22Rv1 (cell line): ENCODE measurements around the gene WNK1.

Experiments used
- ZFX ChIP-seq: fragments of 450-650 bp; IDR thresholded peaks from 2 replicates; pipeline ENCODE4 v1.6.1; 2017; ENCODE audit warnings: antibody characterized with exemption, borderline replicate concordance
- TF ChIP-seq, protein P1 (sequence below): fragments of 450-650 bp; IDR thresholded peaks from 2 replicates; pipeline ENCODE4 v1.5.1; 2017; ENCODE audit warnings: mild to moderate bottlenecking

DNA sequence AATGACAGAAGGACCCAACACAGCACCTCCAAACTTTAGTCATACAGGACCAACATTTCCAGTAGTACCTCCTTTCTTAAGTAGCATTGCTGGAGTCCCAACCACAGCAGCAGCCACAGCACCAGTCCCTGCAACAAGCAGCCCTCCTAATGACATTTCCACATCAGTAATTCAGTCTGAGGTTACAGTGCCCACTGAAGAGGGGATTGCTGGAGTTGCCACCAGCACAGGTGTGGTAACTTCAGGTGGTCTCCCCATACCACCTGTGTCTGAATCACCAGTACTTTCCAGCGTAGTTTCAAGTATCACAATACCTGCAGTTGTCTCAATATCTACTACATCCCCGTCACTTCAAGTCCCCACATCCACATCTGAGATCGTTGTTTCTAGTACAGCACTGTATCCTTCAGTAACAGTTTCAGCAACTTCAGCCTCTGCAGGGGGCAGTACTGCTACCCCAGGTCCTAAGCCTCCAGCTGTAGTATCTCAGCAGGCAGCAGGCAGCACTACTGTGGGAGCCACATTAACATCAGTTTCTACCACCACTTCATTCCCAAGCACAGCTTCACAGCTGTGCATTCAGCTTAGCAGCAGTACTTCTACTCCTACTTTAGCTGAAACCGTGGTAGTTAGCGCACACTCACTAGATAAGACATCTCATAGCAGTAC lies 132.5 kb downstream of the WNK1 start:
- TF ChIP-seq, protein P1, sequence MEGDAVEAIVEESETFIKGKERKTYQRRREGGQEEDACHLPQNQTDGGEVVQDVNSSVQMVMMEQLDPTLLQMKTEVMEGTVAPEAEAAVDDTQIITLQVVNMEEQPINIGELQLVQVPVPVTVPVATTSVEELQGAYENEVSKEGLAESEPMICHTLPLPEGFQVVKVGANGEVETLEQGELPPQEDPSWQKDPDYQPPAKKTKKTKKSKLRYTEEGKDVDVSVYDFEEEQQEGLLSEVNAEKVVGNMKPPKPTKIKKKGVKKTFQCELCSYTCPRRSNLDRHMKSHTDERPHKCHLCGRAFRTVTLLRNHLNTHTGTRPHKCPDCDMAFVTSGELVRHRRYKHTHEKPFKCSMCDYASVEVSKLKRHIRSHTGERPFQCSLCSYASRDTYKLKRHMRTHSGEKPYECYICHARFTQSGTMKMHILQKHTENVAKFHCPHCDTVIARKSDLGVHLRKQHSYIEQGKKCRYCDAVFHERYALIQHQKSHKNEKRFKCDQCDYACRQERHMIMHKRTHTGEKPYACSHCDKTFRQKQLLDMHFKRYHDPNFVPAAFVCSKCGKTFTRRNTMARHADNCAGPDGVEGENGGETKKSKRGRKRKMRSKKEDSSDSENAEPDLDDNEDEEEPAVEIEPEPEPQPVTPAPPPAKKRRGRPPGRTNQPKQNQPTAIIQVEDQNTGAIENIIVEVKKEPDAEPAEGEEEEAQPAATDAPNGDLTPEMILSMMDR, result no peak
- TF ChIP-seq ZFX, result no peak
